HL-60 (cell line): ENCODE results near the gene SFTPA1.
"Not testable (repeated sequence)": the region's sequence is repeated elsewhere in the genome, so short reads cannot be mapped to it uniquely, and the experiment has no call there.

Source experiments
- DNase-seq, 2 experiments: peaks; one replicate each; pipeline ENCODE4 v3.0.0-alpha.2; 2010 to 2020; ENCODE audit warnings: low read depth in 1 of 2, low spot score in 1 of 2
- H3K27ac ChIP-seq: fragments of 250-450 bp; sonication (Bioruptor Pico); replicated peaks from 2 replicates; pipeline ENCODE4 v1.5.1; 2020; ENCODE audit warnings: mild to moderate bottlenecking, moderate library complexity
- H3K27me3 ChIP-seq: fragments of 250-450 bp; sonication (Bioruptor Pico); 2 replicates; pipeline ENCODE4 v1.5.1; 2021; ENCODE audit warnings: mild to moderate bottlenecking, moderate library complexity; ENCODE audit not compliant: insufficient read depth, poor library complexity, severe bottlenecking
- H3K4me3 ChIP-seq: replicated peaks from 2 replicates; pipeline ENCODE4 v1.5.1; 2011; ENCODE audit warnings: mild to moderate bottlenecking, control low read depth, low read length; ENCODE audit not compliant: insufficient read depth
- GABPA ChIP-seq: IDR thresholded peaks from 2 replicates; pipeline ENCODE4 v1.6.1; 2012; ENCODE audit warnings: low read depth
- POLR2AphosphoS5 ChIP-seq: IDR thresholded peaks from 2 replicates; pipeline ENCODE4 v1.6.1; 2012; ENCODE audit warnings: low read depth
- REST ChIP-seq: IDR thresholded peaks from 2 replicates; pipeline ENCODE4 v1.6.1; 2012; ENCODE audit warnings: low read depth; ENCODE audit not compliant: insufficient replicate concordance
- SPI1 ChIP-seq: IDR thresholded peaks from 2 replicates; pipeline ENCODE4 v1.6.1; 2012; ENCODE audit warnings: low read depth, mild to moderate bottlenecking, borderline replicate concordance
- TF ChIP-seq, protein P1 (sequence below): IDR thresholded peaks from one replicate; pipeline ENCODE4 v1.5.1; 2011; ENCODE audit warnings: low read length, control low read depth, inconsistent platforms; ENCODE audit not compliant: insufficient read depth

Gene SFTPA1

GRCh38 chr10:79628988-79629954, 18.5 kb downstream of the SFTPA1 start:
- DNase-seq: no peak
- Histone ChIP-seq H3K27me3 (no peaks in the 10 kb centered on the region), H3K4me3 (no peak overlapping the region), H3K27ac (no peak overlapping the region)
- TF ChIP-seq, protein P1, sequence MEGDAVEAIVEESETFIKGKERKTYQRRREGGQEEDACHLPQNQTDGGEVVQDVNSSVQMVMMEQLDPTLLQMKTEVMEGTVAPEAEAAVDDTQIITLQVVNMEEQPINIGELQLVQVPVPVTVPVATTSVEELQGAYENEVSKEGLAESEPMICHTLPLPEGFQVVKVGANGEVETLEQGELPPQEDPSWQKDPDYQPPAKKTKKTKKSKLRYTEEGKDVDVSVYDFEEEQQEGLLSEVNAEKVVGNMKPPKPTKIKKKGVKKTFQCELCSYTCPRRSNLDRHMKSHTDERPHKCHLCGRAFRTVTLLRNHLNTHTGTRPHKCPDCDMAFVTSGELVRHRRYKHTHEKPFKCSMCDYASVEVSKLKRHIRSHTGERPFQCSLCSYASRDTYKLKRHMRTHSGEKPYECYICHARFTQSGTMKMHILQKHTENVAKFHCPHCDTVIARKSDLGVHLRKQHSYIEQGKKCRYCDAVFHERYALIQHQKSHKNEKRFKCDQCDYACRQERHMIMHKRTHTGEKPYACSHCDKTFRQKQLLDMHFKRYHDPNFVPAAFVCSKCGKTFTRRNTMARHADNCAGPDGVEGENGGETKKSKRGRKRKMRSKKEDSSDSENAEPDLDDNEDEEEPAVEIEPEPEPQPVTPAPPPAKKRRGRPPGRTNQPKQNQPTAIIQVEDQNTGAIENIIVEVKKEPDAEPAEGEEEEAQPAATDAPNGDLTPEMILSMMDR: no peak
- TF ChIP-seq GABPA: no peak
- no peak for TF ChIP-seq REST
- TF ChIP-seq POLR2AphosphoS5: no peak
- TF ChIP-seq SPI1: no peak

GRCh38 chr10:79629955-79630327, 19.2 kb downstream of the SFTPA1 start:
- Histone ChIP-seq H3K27ac (no peak overlapping the region), H3K4me3 (no peak overlapping the region), H3K27me3 (no peaks in the 10 kb centered on the region)
- no peak for TF ChIP-seq POLR2AphosphoS5
- TF ChIP-seq, protein P1: no peak
- no peak for TF ChIP-seq SPI1
- TF ChIP-seq GABPA: no peak
- no peak for TF ChIP-seq REST
- no peak for DNase-seq

DNA sequence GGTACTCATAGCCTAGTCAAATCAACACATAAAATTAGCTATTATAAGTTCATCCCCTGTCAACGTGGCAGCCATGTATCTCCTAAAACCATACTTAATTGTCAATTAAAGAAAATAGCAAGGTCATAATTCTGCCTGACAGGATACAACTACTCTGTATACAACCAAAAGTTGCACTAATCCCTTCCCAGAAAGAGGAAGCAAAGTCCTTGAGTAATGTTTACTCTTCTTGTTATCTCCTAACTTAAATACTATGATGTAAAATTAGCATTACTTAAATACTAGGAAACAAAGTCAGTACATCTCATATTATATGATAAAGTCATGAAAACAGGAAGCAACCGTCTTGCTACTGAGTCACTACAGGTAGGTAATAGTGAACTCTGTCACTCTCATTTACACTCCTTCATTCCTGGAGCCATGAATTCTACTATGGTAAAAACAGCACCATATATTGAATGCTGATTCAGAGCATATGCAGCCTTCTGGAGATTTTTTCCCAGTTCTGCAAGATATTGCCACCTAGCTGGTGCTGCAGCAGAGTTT, 26.0 kb downstream of the SFTPA1 start:
- not testable (repeated sequence) for H3K4me3 ChIP-seq, H3K27ac ChIP-seq, H3K27me3 ChIP-seq, DNase-seq

GRCh38 chr10:79638318-79638717, 27.6 kb downstream of the SFTPA1 start:
- H3K27me3 ChIP-seq: no peaks in the 10 kb centered on the region
- TF ChIP-seq POLR2AphosphoS5 (no peak), REST (no peak), SPI1 (no peak), GABPA (no peak)
- TF ChIP-seq, protein P1: no peak
- no peak overlapping the region for H3K4me3 ChIP-seq
- DNase-seq: no peak
- no peak overlapping the region for H3K27ac ChIP-seq

GRCh38 chr10:79652695-79653094, 42.0 kb downstream of the SFTPA1 start:
- not testable (repeated sequence) for DNase-seq, H3K27me3 ChIP-seq, H3K27ac ChIP-seq, H3K4me3 ChIP-seq
